ENCODE measurements around the gene GGA3. TPM values are rescaled to one million over a fixed set of nuclear protein-coding genes. Genes with fewer than 3 reads are reported as not detected.

Gene GGA3
- total and polyA plus RNA-seq, 2 experiments from 2014 or later = 22.5 to 54.3 TPM

DNA sequence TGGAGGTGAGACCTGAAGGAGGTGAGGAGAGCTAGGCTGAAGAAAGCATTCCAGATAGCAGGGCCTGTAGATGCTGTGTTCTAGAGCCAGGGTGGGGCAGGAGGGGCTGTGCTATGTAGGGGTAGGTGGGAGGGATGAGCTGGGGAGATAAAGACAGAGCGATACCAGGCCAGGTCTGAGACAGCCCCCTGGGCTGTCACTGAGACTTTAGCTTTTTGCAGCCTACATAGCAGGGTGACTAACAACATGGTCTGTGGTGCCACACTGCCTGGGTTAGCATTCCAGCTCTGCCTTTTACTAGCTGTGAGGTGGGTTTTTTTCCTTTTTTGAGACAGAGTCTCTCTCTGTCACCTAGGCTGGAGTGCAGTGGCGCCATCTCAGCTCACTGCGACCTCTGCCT, 41.6 kb downstream of the GGA3 start (continued):
- TF ChIP-seq, protein P1, sequence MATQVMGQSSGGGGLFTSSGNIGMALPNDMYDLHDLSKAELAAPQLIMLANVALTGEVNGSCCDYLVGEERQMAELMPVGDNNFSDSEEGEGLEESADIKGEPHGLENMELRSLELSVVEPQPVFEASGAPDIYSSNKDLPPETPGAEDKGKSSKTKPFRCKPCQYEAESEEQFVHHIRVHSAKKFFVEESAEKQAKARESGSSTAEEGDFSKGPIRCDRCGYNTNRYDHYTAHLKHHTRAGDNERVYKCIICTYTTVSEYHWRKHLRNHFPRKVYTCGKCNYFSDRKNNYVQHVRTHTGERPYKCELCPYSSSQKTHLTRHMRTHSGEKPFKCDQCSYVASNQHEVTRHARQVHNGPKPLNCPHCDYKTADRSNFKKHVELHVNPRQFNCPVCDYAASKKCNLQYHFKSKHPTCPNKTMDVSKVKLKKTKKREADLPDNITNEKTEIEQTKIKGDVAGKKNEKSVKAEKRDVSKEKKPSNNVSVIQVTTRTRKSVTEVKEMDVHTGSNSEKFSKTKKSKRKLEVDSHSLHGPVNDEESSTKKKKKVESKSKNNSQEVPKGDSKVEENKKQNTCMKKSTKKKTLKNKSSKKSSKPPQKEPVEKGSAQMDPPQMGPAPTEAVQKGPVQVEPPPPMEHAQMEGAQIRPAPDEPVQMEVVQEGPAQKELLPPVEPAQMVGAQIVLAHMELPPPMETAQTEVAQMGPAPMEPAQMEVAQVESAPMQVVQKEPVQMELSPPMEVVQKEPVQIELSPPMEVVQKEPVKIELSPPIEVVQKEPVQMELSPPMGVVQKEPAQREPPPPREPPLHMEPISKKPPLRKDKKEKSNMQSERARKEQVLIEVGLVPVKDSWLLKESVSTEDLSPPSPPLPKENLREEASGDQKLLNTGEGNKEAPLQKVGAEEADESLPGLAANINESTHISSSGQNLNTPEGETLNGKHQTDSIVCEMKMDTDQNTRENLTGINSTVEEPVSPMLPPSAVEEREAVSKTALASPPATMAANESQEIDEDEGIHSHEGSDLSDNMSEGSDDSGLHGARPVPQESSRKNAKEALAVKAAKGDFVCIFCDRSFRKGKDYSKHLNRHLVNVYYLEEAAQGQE (IDR thresholded peaks at IDR 0.05; ENCODE audit: unreplicated experiment) = no peak
- TF ChIP-seq EZH2phosphoT487 (IDR thresholded peaks at IDR 0.05; ENCODE audit: unreplicated experiment) (no peak), STAT1 (IDR thresholded peaks at IDR 0.05; ENCODE audit: unreplicated experiment) (no peak)

DNA sequence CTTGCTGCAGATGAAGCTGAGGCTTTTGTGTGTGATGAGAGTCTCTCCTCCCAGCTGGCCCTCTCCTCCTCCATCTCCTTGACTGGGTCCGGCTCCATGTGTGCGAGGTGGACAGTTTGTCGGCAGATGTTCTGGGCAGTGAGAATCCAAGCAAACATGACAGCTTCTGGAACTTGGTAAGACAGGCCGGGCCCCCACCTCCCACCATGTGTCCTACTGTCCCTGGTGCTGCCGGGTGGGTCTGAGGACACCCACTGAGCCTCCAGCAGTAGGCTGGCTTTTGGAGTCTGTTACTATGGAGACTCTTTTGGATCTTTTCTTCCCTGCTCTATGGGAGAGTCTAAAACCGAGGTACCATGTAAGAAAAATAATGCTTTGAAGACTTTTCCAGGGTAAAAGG, 43.3 kb downstream of the GGA3 start:
- H3K9me2 ChIP-seq (ENCODE audit: insufficient read depth) = no peaks in the 10 kb centered on the region
- H3K4me3 ChIP-seq = no peak overlapping the region
- H3K27me3 ChIP-seq (ENCODE audit: insufficient read depth) = no peaks in the 10 kb centered on the region
- ATAC-seq (no peak), DNase-seq (ENCODE audit: low spot score) (no peak)
- peaks cover 74% of the 10 kb centered on the region for H3K36me3 Mint-ChIP-seq (ENCODE audit: low read depth)
- no peaks in the 10 kb centered on the region; the same call in 2 of the 3 replicates for H3K9me3 Mint-ChIP-seq
- H3K27me3 Mint-ChIP-seq (ENCODE audit: insufficient read depth, low read depth, poor library complexity) = no peaks in the 10 kb centered on the region
- H3K27ac Mint-ChIP-seq = no peak overlapping the region
- no peaks in the 10 kb centered on the region for H3K4me1 ChIP-seq (ENCODE audit: insufficient read depth)
- H3K36me3 ChIP-seq (ENCODE audit: insufficient read depth) = peaks cover 62% of the 10 kb centered on the region
- H3K4me2 ChIP-seq = no peak overlapping the region
- H3K27ac ChIP-seq (ENCODE audit: low read depth) = no peak overlapping the region
- 0 out of 2 replicates have a peak, but pooled peaks cover 4% of the 10 kb centered on the region for H3K79me2 ChIP-seq (replicated peaks; ENCODE audit: insufficient read depth)
- TF ChIP-seq, protein P2, sequence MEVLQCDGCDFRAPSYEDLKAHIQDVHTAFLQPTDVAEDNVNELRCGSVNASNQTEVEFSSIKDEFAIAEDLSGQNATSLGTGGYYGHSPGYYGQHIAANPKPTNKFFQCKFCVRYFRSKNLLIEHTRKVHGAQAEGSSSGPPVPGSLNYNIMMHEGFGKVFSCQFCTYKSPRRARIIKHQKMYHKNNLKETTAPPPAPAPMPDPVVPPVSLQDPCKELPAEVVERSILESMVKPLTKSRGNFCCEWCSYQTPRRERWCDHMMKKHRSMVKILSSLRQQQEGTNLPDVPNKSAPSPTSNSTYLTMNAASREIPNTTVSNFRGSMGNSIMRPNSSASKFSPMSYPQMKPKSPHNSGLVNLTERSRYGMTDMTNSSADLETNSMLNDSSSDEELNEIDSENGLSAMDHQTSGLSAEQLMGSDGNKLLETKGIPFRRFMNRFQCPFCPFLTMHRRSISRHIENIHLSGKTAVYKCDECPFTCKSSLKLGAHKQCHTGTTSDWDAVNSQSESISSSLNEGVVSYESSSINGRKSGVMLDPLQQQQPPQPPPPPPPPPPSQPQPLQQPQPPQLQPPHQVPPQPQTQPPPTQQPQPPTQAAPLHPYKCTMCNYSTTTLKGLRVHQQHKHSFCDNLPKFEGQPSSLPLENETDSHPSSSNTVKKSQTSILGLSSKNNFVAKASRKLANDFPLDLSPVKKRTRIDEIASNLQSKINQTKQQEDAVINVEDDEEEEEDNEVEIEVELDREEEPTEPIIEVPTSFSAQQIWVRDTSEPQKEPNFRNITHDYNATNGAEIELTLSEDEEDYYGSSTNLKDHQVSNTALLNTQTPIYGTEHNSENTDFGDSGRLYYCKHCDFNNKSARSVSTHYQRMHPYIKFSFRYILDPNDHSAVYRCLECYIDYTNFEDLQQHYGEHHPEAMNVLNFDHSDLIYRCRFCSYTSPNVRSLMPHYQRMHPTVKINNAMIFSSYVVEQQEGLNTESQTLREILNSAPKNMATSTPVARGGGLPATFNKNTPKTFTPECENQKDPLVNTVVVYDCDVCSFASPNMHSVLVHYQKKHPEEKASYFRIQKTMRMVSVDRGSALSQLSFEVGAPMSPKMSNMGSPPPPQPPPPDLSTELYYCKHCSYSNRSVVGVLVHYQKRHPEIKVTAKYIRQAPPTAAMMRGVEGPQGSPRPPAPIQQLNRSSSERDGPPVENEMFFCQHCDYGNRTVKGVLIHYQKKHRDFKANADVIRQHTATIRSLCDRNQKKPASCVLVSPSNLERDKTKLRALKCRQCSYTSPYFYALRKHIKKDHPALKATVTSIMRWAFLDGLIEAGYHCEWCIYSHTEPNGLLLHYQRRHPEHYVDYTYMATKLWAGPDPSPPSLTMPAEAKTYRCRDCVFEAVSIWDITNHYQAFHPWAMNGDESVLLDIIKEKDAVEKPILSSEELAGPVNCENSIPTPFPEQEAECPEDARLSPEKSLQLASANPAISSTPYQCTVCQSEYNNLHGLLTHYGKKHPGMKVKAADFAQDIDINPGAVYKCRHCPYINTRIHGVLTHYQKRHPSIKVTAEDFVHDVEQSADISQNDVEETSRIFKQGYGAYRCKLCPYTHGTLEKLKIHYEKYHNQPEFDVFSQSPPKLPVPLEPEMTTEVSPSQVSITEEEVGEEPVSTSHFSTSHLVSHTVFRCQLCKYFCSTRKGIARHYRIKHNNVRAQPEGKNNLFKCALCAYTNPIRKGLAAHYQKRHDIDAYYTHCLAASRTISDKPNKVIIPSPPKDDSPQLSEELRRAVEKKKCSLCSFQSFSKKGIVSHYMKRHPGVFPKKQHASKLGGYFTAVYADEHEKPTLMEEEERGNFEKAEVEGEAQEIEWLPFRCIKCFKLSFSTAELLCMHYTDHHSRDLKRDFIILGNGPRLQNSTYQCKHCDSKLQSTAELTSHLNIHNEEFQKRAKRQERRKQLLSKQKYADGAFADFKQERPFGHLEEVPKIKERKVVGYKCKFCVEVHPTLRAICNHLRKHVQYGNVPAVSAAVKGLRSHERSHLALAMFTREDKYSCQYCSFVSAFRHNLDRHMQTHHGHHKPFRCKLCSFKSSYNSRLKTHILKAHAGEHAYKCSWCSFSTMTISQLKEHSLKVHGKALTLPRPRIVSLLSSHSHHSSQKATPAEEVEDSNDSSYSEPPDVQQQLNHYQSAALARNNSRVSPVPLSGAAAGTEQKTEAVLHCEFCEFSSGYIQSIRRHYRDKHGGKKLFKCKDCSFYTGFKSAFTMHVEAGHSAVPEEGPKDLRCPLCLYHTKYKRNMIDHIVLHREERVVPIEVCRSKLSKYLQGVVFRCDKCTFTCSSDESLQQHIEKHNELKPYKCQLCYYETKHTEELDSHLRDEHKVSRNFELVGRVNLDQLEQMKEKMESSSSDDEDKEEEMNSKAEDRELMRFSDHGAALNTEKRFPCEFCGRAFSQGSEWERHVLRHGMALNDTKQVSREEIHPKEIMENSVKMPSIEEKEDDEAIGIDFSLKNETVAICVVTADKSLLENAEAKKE (CRISPR knock-in tag; IDR thresholded peaks at IDR 0.05) = no peak
- peaks cover 7% of the 10 kb centered on the region for H4K20me1 ChIP-seq (replicated peaks; ENCODE audit: insufficient read depth)
- H3K4me3 Mint-ChIP-seq = no peak overlapping the region
- 0 out of 2 replicates have a peak, but pooled peaks cover 14% of the 10 kb centered on the region for H3F3A ChIP-seq (replicated peaks; ENCODE audit: low read depth)
- H3K4me1 Mint-ChIP-seq = no peaks in the 10 kb centered on the region
- no peak overlapping the region for H2AFZ ChIP-seq

All from GM23338 (cell line).